Daoy (cell line): ENCODE results near the gene MYOF. TPM values are rescaled to one million over a fixed set of nuclear protein-coding genes. Genes with fewer than 3 reads are reported as not detected.
"Not testable (repeated sequence)": the region's sequence is repeated elsewhere in the genome, so short reads cannot be mapped to it uniquely, and the experiment has no call there.

Experiments
- DNase-seq: peaks from one replicate; pipeline ENCODE4 v3.0.0-alpha.2; 2015; ENCODE audit warnings: low read depth
- total RNA-seq: library from RNA; depleted of rRNA; stranded (reverse); fragments of >200 nt; shearing (Covaris generic); gene quantifications from 2 replicates; pipeline ENCODE4 v1.2.3, GENCODE V29; 2014

Gene MYOF
- total RNA-seq, 1 experiment from 2014 or later = 132 TPM

- DNase-seq = no peak
Measured at GRCh38 chr10:93344691-93345090, 137.4 kb downstream of the MYOF start.

- DNase-seq = no peak
Measured at GRCh38 chr10:93342921-93343320, 139.2 kb downstream of the MYOF start.

GRCh38 chr10:93342366-93342765, 139.8 kb downstream of the MYOF start:
- no peak for DNase-seq

- no peak for DNase-seq
Measured at GRCh38 chr10:93337309-93337721, 144.8 kb downstream of the MYOF start.

DNA sequence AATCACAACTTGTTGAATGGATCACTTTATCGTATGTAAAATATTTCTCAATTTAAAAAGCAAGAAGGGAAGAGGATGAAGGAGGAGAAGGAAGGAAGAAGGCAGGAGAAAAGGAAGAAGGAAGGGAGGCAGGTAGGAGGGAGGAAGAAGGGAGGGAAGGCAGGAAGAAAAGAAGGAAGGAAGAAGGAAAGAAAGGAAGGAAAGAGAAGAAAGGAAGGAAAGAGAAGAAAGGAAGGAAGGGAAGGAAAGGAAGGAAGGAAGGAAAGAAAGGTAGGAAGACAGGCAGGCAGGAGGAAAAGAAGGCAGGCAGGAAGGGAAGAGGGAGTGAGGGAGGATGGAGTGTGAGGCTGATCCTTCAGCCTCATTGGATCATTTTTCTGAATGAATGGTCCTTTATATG, 145.5 kb downstream of the MYOF start:
- no peak for DNase-seq

DNA sequence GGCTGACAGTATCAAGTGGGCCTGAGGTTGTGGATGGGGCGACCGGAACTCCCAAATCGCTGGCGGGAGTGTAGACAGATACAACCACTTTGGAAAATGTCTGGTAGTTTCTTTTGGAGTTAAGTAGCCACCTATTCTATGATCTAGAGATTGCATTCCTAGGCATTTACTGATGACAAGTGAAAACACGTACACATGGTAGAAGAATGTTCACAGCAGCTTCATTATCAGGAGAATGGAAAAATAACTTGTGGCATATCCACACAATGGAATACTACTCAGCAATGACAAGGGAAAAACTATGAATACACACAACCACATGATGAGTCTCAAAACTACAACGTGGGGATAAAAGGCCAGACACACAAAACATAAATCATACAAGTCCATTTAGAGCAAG, 146.0 kb downstream of the MYOF start:
- DNase-seq = no peak

GRCh38 chr10:93334901-93335327, 147.2 kb downstream of the MYOF start:
- peak; percentile 85 for DNase-seq

DNA sequence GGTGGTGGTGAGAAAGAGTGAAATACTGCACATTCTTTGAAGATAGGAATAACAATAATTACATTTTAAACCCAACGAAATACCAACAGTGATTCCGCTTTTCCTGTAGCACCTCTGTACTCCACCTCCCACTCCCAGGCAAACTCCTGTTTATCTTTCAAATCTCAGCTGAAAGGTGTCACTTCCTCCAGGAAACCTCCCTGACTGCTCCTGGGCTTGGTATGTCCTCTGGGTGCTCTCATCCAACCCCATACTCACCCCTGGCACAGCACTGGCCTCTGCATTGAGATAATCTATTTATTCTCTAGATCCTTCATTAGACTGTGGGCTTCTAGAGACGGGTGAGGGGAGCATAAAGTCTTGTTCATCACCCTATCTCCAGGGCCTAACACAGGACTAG, 148.0 kb downstream of the MYOF start:
- peak; percentile 13 for DNase-seq

GRCh38 chr10:93333278-93333978, 148.7 kb downstream of the MYOF start:
- DNase-seq = peak; percentile 55

DNA sequence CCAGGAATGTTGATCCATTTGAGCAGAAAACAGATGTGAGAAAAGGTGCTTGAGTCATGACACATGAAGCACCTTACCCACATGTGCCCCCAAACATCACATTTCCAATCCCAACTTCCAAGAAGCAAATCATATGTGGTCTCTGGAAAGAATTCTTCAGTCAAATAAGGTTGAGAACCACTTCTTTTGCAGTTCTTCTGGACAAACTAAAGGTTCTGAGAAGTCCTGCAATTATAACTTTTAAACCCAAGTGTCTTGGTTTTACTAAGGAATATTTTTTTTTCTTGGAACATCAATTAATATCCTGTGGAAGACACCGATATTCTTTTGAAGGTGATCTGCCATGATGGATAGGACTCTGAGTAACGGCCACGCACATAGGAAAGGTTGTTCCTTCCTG, 151.3 kb downstream of the MYOF start:
- no peak for DNase-seq

GRCh38 chr10:93319896-93320295, 162.2 kb downstream of the MYOF start:
- no peak for DNase-seq

GRCh38 chr10:93319096-93319495, 163.0 kb downstream of the MYOF start:
- DNase-seq = no peak

- DNase-seq = no peak
Measured at GRCh38 chr10:93315246-93315645, 166.9 kb downstream of the MYOF start.

DNA sequence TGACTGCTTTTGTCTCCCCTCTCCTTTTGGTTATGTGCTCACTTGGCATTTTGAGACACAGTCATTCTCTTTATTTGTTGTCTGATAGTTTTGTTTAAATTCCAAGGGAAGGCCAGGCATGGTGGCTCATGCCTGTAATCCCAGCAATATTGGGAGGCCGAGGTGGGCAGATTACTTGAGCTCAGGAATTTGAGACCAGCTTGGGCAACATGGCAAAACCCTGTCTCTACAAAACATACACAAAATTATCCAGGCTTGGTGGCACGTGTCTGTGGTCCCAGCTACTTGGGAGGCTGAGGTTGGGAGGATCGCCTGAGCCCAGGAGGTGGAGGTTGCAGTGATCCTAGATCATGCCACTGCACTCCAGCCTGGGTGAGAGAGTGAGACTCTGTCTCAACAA, 167.5 kb downstream of the MYOF start:
- DNase-seq = not testable (repeated sequence)

- no peak for DNase-seq
Measured at GRCh38 chr10:93313798-93314197, 168.3 kb downstream of the MYOF start.

GRCh38 chr10:93309062-93309461, 173.1 kb downstream of the MYOF start:
- no peak for DNase-seq

GRCh38 chr10:93305122-93305521, 177.0 kb downstream of the MYOF start:
- no peak for DNase-seq

DNA sequence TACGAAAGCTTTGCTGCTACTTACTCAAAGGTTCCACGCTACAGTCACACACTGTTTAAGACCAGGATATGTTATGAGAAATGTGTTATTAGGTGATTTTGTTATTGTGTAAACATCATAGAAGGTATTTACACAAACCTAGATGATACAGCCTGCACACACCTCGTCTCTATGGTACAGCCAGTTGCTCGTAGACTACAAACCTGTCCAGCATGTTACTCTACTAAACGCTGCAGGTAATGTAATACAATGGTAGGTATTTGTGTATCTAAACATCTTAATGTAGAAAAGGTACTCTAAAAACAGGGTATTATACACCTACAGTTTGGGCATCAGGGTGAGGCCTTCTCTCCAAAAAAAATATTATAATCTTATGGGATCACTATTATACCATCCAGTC, 181.2 kb downstream of the MYOF start:
- no peak for DNase-seq

DNA sequence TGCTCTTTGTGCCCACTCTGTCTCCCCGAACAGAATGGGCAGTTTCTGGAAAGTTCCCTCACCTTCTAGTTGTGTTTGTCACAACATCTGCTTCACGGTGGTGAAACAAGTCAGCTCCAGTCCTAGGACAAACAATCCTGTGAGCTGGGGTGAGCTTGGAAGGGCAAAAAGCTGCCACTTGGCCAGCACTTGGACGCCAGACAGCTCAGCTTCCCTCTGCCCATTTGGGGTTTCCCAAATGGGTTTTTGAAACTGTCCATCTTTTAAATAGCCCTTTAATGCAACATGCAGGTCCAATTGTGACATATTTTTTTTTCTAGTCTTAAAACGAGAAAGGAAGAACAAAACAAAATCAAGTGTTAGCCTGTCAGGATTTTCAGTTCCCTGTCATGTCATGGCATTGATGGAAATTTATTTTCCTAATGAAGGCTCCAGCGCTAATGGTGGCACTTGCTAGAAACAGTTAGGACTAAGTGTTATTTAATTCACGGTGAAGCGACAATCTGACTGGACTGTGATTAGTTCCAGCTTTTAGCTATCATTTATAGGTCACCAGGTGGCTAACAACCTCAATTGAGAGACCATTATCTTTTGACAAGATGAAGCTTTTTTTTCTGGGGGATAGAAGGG, 181.7 kb downstream of the MYOF start:
- DNase-seq = no peak

DNA sequence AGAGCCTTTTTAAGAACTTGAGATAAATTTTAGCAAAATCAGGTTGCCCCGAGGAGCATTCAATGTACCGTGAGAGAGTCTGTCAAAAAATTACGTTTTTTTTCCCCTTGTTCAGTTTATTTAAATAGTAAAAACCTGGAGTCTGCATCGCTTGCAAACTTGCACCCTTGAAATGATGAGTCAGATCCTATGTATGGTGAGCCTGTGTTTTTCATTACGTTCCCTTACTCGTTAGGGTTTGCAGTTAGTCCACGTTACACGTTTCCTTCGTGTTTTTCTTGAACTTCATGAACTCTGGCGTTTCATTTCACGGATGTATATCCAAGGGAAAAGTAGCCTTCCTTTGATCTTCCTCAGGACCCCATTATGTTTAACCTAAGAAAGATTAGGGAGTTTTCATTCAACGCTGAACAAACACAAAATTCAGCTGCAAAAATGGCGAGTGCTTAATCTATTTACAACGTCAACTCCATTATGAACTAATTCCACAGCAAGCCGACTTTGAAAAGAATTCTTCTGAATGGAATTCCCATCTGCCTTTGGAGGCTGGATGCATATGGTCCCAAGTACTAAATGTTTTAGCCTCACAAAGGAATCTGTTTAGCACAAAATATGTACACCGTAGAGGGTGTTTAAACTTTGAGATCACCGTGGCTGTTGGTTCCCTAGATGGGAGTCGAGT, 182.4 kb downstream of the MYOF start:
- DNase-seq = no peak

- DNase-seq = no peak
Measured at GRCh38 chr10:93299195-93299594, 182.9 kb downstream of the MYOF start.

DNA sequence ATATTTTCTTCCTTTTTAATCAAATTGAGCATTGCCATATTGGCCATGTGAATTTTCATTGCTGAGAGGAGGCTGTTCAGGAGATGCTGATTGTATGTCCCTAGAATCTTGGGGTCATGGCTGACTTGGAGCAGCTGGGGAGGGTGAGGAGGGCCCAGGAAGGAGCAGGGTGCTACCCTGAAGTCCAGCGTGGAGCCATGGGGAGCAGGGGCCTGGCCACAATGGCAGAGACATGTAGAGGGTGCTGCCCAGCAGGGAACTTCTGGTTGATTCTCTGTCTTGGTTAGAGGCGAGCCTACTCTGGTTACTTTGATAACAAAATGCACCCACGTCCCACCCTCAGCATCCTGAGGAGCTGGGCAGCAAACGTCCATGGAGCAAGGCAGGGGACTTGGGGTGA, 186.0 kb downstream of the MYOF start:
- no peak for DNase-seq

GRCh38 chr10:93293999-93294398, 188.1 kb downstream of the MYOF start:
- DNase-seq = peak; percentile 24
